WTC11 (cell line): ENCODE measurements around the gene RHOT2. TPM values are rescaled to one million over a fixed set of nuclear protein-coding genes. Genes with fewer than 3 reads are reported as not detected.

Experiments
- ATF3 ChIP-seq: sonication (generic); formaldehyde crosslinking; conservative IDR thresholded peaks from 2 replicates; pipeline ENCODE4 v1.8.1; 2022; ENCODE audit warnings: mild to moderate bottlenecking, missing genetic modification reagents
- ATF6 ChIP-seq: sonication (generic); formaldehyde crosslinking; IDR thresholded peaks from 2 replicates; pipeline ENCODE4 v1.8.1; 2023; ENCODE audit warnings: mild to moderate bottlenecking, missing genetic modification reagents
- CREB1 ChIP-seq: sonication (generic); formaldehyde crosslinking; IDR thresholded peaks from 2 replicates; pipeline ENCODE4 v1.8.0; 2023; ENCODE audit warnings: mild to moderate bottlenecking, missing genetic modification reagents
- CREM ChIP-seq: sonication (generic); formaldehyde crosslinking; IDR thresholded peaks from 2 replicates; pipeline ENCODE4 v1.8.1; 2022; ENCODE audit warnings: mild to moderate bottlenecking, missing genetic modification reagents, moderate library complexity
- ELF4 ChIP-seq: sonication (generic); formaldehyde crosslinking; IDR thresholded peaks from 2 replicates; pipeline ENCODE4 v1.8.1; 2022; ENCODE audit warnings: low read depth, mild to moderate bottlenecking, moderate library complexity, missing genetic modification reagents
- ESRRA ChIP-seq: sonication (generic); formaldehyde crosslinking; IDR thresholded peaks from 2 replicates; pipeline ENCODE4 v1.8.1; 2022; ENCODE audit warnings: mild to moderate bottlenecking, missing genetic modification reagents, borderline replicate concordance
- FOXP1 ChIP-seq: sonication (generic); formaldehyde crosslinking; IDR thresholded peaks from 2 replicates; pipeline ENCODE4 v1.8.0; 2022; ENCODE audit warnings: missing genetic modification reagents, mild to moderate bottlenecking, moderate library complexity, borderline replicate concordance
- GRHL2 ChIP-seq: fragments of 250-450 bp; sonication (Bioruptor Pico); IDR thresholded peaks from 2 replicates; pipeline ENCODE4 v1.8.0; 2022; ENCODE audit warnings: mild to moderate bottlenecking, moderate library complexity; ENCODE audit not compliant: insufficient replicate concordance, severe bottlenecking
- GTF2I ChIP-seq: fragments of 250-450 bp; sonication (Bioruptor Pico); conservative IDR thresholded peaks from 2 replicates; pipeline ENCODE4 v1.4.0; 2021; ENCODE audit warnings: mild to moderate bottlenecking
- JAZF1 ChIP-seq: fragments of 250-450 bp; sonication (Bioruptor Pico); IDR thresholded peaks from 2 replicates; pipeline ENCODE4 v1.9.0; 2021; ENCODE audit warnings: moderate library complexity, mild to moderate bottlenecking, inconsistent platforms
- JUN ChIP-seq: sonication (generic); formaldehyde crosslinking; IDR thresholded peaks from 2 replicates; pipeline ENCODE4 v1.8.0; 2023; ENCODE audit warnings: mild to moderate bottlenecking, missing genetic modification reagents
- NR1H2 ChIP-seq: sonication (generic); formaldehyde crosslinking; IDR thresholded peaks from 2 replicates; pipeline ENCODE4 v1.9.0; 2021; ENCODE audit warnings: mild to moderate bottlenecking, moderate library complexity, missing genetic modification reagents
- TEAD1 ChIP-seq: sonication (generic); formaldehyde crosslinking; IDR thresholded peaks from 2 replicates; pipeline ENCODE4 v1.8.0; 2022; ENCODE audit warnings: mild to moderate bottlenecking, missing genetic modification reagents
- ZBTB21 ChIP-seq: sonication (generic); formaldehyde crosslinking; IDR thresholded peaks from 2 replicates; pipeline ENCODE4 v1.8.1; 2023; ENCODE audit warnings: mild to moderate bottlenecking, missing genetic modification reagents, borderline replicate concordance
- ZNF121 ChIP-seq: sonication (generic); formaldehyde crosslinking; IDR thresholded peaks from 2 replicates; pipeline ENCODE4 v1.8.0; 2023; ENCODE audit warnings: missing genetic modification reagents
- ZNF281 ChIP-seq: sonication (generic); formaldehyde crosslinking; IDR thresholded peaks from 2 replicates; pipeline ENCODE4 v1.8.0; 2023; ENCODE audit warnings: mild to moderate bottlenecking, missing genetic modification reagents
- ZNF317 ChIP-seq: sonication (generic); formaldehyde crosslinking; IDR thresholded peaks from 2 replicates; pipeline ENCODE4 v1.8.1; 2023; ENCODE audit warnings: low read depth, mild to moderate bottlenecking, moderate library complexity, missing genetic modification reagents, borderline replicate concordance
- ZNF416 ChIP-seq: fragments of 250-450 bp; sonication (Bioruptor Pico); IDR thresholded peaks from 2 replicates; pipeline ENCODE4 v1.9.0; 2021; ENCODE audit warnings: mild to moderate bottlenecking, inconsistent platforms
- ZNF423 ChIP-seq: fragments of 250-450 bp; sonication (Bioruptor Pico); IDR thresholded peaks from 2 replicates; pipeline ENCODE4 v2.1.2; 2022; ENCODE audit warnings: mild to moderate bottlenecking, moderate library complexity
- ZNF671 ChIP-seq: fragments of 250-450 bp; sonication (Bioruptor Pico); IDR thresholded peaks from 2 replicates; pipeline ENCODE4 v1.8.0; 2021; ENCODE audit warnings: mild to moderate bottlenecking
- total RNA-seq: library from RNA; stranded (reverse); gene quantifications from 3 replicates; pipeline ENCODE4 v1.2.3, GENCODE V29; 2021
- TF ChIP-seq, protein P1 (sequence below): fragments of 250-450 bp; sonication (Bioruptor Pico); IDR thresholded peaks from 2 replicates; pipeline ENCODE4 v1.9.0; 2021; ENCODE audit warnings: mild to moderate bottlenecking
- TF ChIP-seq, protein P2 (sequence below): sonication (generic); formaldehyde crosslinking; IDR thresholded peaks from 2 replicates; pipeline ENCODE4 v1.8.1; 2022; ENCODE audit warnings: low read depth, mild to moderate bottlenecking, moderate library complexity, missing genetic modification reagents, borderline replicate concordance
- TF ChIP-seq, protein P3 (sequence below): fragments of 250-450 bp; sonication (Bioruptor Pico); IDR thresholded peaks from 2 replicates; pipeline ENCODE4 v1.8.0; 2021; ENCODE audit warnings: mild to moderate bottlenecking
- TF ChIP-seq, protein P4 (sequence below): sonication (generic); formaldehyde crosslinking; IDR thresholded peaks from 2 replicates; pipeline ENCODE4 v1.8.1; 2023; ENCODE audit warnings: mild to moderate bottlenecking, moderate library complexity, missing genetic modification reagents

Gene RHOT2
- total RNA-seq, 1 experiment from 2014 or later = 285 TPM

DNA sequence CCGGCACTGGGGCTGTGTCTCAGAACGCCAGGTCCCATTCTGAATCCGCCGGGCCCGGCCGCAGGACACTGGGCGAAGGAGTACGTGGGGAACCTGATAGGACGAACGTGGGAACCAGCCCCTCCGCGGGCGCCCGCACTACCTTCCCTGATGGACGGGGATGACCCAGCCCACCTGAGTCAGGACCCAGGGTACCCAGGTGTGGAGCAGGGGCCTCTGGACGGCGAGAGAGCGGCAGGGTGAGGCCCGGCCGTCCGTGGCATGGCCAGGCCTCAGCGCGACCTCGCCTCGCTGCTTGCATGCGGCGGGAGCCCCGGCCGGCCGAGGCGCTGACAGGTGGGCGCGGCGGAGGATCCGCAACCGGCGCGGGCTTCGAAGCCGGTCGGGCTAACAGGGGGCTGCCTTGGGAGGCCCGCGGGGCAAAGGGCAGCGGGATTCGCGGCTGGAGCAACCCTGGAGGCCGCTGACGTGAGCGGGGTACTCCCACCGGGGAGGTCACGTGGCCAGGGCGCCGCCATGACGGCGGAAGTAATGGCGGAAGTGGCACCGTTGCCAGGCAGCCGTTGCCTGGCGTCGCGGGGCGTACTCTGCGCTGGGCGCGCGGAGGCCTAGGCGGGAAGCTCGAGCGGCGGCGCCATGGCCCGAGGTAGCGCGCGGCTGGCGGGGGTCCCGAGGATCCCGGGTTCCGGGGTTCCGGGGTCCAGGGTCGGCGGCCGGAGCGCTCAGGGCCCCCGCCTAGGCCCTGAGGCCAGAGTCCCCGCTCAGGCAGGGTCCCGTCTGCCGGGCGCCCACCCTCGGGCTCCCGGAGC is 18.9 kb upstream of the RHOT2 start, which contains the start of gene WDR90 (continued):
- TF ChIP-seq ATF3 (CRISPR knock-in tag) = no peak
- TF ChIP-seq ATF6 (CRISPR knock-in tag) = no peak
- no peak for TF ChIP-seq ZNF671 (CRISPR knock-in tag)
- TF ChIP-seq CREM (CRISPR knock-in tag) = peak; percentile 78; the same call in 1 of the 2 replicates
- peak; percentile 13; the same call in 1 of the 2 replicates for TF ChIP-seq ESRRA (CRISPR knock-in tag)
- no peak for TF ChIP-seq GRHL2 (CRISPR knock-in tag)
- TF ChIP-seq FOXP1 (CRISPR knock-in tag) = peak; percentile 69
- TF ChIP-seq JAZF1 (CRISPR knock-in tag) = no peak
- peak; percentile 72; the same call in 1 of the 2 replicates for TF ChIP-seq ELF4
- TF ChIP-seq GTF2I (CRISPR knock-in tag) = no peak
- peak; percentile 44; the same call in 1 of the 2 replicates for TF ChIP-seq ZNF416
- no peak for TF ChIP-seq ZNF281 (CRISPR knock-in tag)
- 0 out of 2 replicates have a peak, but pooled peaks have one; percentile 45 for TF ChIP-seq CREB1 (CRISPR knock-in tag)
- TF ChIP-seq, protein P1, sequence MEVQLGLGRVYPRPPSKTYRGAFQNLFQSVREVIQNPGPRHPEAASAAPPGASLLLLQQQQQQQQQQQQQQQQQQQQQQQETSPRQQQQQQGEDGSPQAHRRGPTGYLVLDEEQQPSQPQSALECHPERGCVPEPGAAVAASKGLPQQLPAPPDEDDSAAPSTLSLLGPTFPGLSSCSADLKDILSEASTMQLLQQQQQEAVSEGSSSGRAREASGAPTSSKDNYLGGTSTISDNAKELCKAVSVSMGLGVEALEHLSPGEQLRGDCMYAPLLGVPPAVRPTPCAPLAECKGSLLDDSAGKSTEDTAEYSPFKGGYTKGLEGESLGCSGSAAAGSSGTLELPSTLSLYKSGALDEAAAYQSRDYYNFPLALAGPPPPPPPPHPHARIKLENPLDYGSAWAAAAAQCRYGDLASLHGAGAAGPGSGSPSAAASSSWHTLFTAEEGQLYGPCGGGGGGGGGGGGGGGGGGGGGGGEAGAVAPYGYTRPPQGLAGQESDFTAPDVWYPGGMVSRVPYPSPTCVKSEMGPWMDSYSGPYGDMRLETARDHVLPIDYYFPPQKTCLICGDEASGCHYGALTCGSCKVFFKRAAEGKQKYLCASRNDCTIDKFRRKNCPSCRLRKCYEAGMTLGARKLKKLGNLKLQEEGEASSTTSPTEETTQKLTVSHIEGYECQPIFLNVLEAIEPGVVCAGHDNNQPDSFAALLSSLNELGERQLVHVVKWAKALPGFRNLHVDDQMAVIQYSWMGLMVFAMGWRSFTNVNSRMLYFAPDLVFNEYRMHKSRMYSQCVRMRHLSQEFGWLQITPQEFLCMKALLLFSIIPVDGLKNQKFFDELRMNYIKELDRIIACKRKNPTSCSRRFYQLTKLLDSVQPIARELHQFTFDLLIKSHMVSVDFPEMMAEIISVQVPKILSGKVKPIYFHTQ (CRISPR knock-in tag) = peak; percentile 44; the same call in 1 of the 2 replicates
- TF ChIP-seq ZBTB21 = 0 out of 2 replicates have a peak, but pooled peaks have one; percentile 28
- TF ChIP-seq NR1H2 (CRISPR knock-in tag) = no peak
- TF ChIP-seq ZNF121 (CRISPR knock-in tag) = no peak
- peak; percentile 79; the same call in 1 of the 2 replicates for TF ChIP-seq JUN (CRISPR knock-in tag)
- TF ChIP-seq, protein P2, sequence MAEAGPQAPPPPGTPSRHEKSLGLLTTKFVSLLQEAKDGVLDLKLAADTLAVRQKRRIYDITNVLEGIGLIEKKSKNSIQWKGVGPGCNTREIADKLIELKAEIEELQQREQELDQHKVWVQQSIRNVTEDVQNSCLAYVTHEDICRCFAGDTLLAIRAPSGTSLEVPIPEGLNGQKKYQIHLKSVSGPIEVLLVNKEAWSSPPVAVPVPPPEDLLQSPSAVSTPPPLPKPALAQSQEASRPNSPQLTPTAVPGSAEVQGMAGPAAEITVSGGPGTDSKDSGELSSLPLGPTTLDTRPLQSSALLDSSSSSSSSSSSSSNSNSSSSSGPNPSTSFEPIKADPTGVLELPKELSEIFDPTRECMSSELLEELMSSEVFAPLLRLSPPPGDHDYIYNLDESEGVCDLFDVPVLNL (CRISPR knock-in tag) = peak; percentile 79; the same call in 1 of the 2 replicates
- TF ChIP-seq, protein P3, sequence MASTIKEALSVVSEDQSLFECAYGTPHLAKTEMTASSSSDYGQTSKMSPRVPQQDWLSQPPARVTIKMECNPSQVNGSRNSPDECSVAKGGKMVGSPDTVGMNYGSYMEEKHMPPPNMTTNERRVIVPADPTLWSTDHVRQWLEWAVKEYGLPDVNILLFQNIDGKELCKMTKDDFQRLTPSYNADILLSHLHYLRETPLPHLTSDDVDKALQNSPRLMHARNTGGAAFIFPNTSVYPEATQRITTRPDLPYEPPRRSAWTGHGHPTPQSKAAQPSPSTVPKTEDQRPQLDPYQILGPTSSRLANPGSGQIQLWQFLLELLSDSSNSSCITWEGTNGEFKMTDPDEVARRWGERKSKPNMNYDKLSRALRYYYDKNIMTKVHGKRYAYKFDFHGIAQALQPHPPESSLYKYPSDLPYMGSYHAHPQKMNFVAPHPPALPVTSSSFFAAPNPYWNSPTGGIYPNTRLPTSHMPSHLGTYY (CRISPR knock-in tag) = no peak
- TF ChIP-seq ZNF317 (CRISPR knock-in tag) = no peak
- peak; percentile 82; the same call in 1 of the 2 replicates for TF ChIP-seq TEAD1 (CRISPR knock-in tag)
- TF ChIP-seq, protein P4, sequence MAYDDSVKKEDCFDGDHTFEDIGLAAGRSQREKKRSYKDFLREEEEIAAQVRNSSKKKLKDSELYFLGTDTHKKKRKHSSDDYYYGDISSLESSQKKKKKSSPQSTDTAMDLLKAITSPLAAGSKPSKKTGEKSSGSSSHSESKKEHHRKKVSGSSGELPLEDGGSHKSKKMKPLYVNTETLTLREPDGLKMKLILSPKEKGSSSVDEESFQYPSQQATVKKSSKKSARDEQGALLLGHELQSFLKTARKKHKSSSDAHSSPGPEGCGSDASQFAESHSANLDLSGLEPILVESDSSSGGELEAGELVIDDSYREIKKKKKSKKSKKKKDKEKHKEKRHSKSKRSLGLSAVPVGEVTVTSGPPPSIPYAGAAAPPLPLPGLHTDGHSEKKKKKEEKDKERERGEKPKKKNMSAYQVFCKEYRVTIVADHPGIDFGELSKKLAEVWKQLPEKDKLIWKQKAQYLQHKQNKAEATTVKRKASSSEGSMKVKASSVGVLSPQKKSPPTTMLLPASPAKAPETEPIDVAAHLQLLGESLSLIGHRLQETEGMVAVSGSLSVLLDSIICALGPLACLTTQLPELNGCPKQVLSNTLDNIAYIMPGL = peak; percentile 46; the same call in 1 of the 2 replicates
- TF ChIP-seq ZNF423 (CRISPR knock-in tag) = no peak
